Lung (tissue), 12 donors: ENCODE results near the gene AKAP10. TPM values are rescaled to one million over a fixed set of nuclear protein-coding genes. Genes with fewer than 3 reads are reported as not detected.

Experiments used
- ATAC-seq: fragments of 200-7000 bp; cut with Tn5 transposase; one replicate; pipeline ENCODE4 v1.9.1; 2020; ENCODE audit warnings: moderate number of reproducible peaks; ENCODE audit not compliant: insufficient read depth, low FRiP score
- DNase-seq, 3 donors: peaks; one replicate each; pipeline ENCODE4 v3.0.0-alpha.2; 2013 to 2017
- H3K27ac ChIP-seq, 2 donors: one replicate each; pipeline ENCODE4 v1.5.1; 2013; ENCODE audit warnings: mild to moderate bottlenecking in 2 of 2, moderate library complexity in 2 of 2, control low read depth in 1 of 2, inconsistent platforms in 1 of 2, low read depth in 1 of 2, low read length in 1 of 2
- H3K27me3 ChIP-seq, 3 donors: one replicate each; pipeline ENCODE4 v1.5.1; 2013; ENCODE audit warnings: low read length in 2 of 3; ENCODE audit not compliant: control insufficient read depth in 3 of 3, insufficient read depth in 3 of 3
- H3K36me3 ChIP-seq, 4 donors: one replicate each; pipeline ENCODE4 v1.5.1; 2013; ENCODE audit warnings: low read length in 4 of 4, mild to moderate bottlenecking in 1 of 4, moderate library complexity in 1 of 4; ENCODE audit not compliant: control insufficient read depth in 4 of 4, insufficient read depth in 4 of 4
- H3K4me1 ChIP-seq, 5 donors: one replicate each; pipeline ENCODE4 v1.5.1; 2013; ENCODE audit warnings: low read length in 5 of 5, mild to moderate bottlenecking in 2 of 5, moderate library complexity in 1 of 5; ENCODE audit not compliant: control insufficient read depth in 5 of 5, insufficient read depth in 5 of 5
- H3K4me3 ChIP-seq: one replicate; pipeline ENCODE4 v1.5.1; 2013; ENCODE audit warnings: mild to moderate bottlenecking, control low read depth, moderate library complexity
- H3K9ac ChIP-seq, 2 donors: one replicate each; pipeline ENCODE4 v1.5.1; 2013; ENCODE audit warnings: low read length in 2 of 2, control low read depth in 1 of 2; ENCODE audit not compliant: insufficient read depth in 1 of 2
- H3K9me3 ChIP-seq, 4 donors: one replicate each; pipeline ENCODE4 v1.5.1; 2013; ENCODE audit warnings: low read length in 3 of 4, mild to moderate bottlenecking in 1 of 4, moderate library complexity in 1 of 4; ENCODE audit not compliant: control insufficient read depth in 4 of 4, insufficient read depth in 3 of 4
- WGBS, 2 donors: extraction: QIAGEN DNeasy Blood & Tissue Kit; methylation state at CpG; one replicate each; pipeline ENCODE4 v1.1.7; 2013; 5-methylcytosine and 5-hydroxymethylcytosine counted together
- polyA plus RNA-seq, 2 donors: library from polyadenylated mRNA; stranded (reverse); fragments of 200-250 nt; gene quantifications; one replicate each; pipeline ENCODE4 v1.2.1, GENCODE V29; 2013
- total RNA-seq, 2 donors: library from RNA; depleted of rRNA in 1 of 2; stranded (reverse); fragments of >200 nt in 1 of 2; gene quantifications; one replicate each; pipeline ENCODE4 v1.2.1, GENCODE V29; 2014 to 2021
- TF ChIP-seq, protein P1 (sequence below): IDR thresholded peaks from 2 replicates; pipeline ENCODE4 v1.5.1; 2012; ENCODE audit warnings: mild to moderate bottlenecking; ENCODE audit errors: control extremely low read depth, extremely low read depth
- donor health status: control.
- donor health status: control.
- donor health status: Bipolar disorder and iron deficiency.
- donor health status: healthy.
- donor health status: DM: yes; HTN: yes; CAD: no.

The AKAP10 gene
- total and polyA plus RNA-seq, 4 donors, result 5.8 to 49.8 (median 24.9) TPM

DNA sequence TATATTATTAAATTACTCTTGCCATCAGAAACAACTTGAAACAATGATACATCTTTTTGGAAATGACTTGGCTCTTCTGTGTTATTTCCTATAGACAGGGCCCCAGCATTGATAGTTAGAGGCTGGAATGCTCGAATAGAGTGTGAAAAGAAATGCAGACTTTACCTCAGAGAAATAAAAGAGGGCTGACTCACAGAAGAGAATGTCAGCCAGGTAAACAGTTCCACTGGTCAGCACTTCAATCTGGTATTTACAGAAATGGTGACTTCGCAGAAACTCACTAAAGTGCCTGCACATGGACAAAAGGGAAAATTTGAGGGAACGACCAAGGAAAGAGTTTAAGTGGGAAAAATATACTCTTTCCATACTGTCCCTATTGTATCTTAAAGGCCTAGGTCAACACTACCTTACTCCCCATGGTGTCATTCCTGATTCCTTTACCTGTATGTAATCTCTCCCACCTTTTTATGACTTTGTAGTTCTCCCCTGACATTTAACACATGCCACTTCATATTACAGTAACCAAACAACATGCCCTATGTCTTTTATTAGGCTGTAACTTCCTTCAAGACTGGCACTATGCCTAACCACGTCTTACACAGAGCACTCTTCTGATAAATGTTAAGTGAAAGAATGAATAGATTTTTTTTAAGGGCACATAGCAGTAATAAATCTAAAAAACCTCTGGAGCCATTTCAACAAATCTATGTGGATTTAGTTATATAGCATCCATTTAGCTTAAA lies 36.7 kb downstream of the AKAP10 start:
- Histone ChIP-seq H3K27ac (no peak overlapping the region), H3K4me1 (peaks cover 0 to 5% (median 0%) of the 10 kb centered on the region in 5 donors)
- peak in 2 of 3 donors; percentile 39 to 61 for DNase-seq

DNA sequence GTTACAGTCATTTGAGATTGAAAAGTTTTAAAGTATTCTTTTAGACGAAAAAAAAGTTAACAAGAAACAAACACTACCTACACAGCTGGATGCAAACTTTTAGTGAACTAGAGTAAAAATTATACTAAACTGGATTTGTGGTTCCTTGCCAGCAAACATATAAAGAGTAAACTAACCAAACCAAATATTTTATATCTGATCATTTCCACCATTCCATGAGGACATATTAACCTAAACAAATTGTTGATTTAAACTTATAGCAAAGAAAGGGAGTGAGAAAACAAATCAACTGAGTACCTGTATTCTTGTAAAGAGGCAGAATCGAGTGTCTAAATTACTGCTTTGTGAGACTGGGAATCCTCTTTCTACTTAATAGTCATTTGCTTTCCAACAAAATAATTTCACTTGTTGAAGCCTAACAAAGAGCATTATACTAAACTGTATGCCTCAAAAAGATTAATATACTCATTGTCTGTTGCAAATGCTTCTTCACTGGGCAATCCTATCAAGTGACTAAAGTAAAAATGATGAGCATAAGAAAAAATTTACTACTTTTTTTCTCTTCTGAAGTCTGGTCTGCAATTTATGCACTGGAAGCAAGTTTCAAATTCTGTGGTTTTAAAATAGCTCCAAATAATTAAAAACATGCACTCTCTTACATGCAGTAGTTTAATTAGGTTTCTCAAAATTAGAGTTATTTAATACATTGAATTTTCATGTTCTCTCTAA lies 37.5 kb downstream of the AKAP10 start:
- Histone ChIP-seq H3K27me3 (no peaks in the 10 kb centered on the region), H3K4me1 (peaks cover 0 to 5% (median 0%) of the 10 kb centered on the region in 5 donors), H3K27ac (no peak overlapping the region), H3K4me3 (no peak overlapping the region), H3K9me3 (no peaks in the 10 kb centered on the region), H3K9ac (no peak overlapping the region), H3K36me3 (peaks cover 9 to 27% (median 15%) of the 10 kb centered on the region in 4 donors)
- ATAC-seq, result no peak
- WGBS, 2 donors, result 86 to 95% methylated on average over 2 of the region's 2 CpGs
- DNase-seq, result no peak
- TF ChIP-seq, protein P1, sequence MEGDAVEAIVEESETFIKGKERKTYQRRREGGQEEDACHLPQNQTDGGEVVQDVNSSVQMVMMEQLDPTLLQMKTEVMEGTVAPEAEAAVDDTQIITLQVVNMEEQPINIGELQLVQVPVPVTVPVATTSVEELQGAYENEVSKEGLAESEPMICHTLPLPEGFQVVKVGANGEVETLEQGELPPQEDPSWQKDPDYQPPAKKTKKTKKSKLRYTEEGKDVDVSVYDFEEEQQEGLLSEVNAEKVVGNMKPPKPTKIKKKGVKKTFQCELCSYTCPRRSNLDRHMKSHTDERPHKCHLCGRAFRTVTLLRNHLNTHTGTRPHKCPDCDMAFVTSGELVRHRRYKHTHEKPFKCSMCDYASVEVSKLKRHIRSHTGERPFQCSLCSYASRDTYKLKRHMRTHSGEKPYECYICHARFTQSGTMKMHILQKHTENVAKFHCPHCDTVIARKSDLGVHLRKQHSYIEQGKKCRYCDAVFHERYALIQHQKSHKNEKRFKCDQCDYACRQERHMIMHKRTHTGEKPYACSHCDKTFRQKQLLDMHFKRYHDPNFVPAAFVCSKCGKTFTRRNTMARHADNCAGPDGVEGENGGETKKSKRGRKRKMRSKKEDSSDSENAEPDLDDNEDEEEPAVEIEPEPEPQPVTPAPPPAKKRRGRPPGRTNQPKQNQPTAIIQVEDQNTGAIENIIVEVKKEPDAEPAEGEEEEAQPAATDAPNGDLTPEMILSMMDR, result no peak

More for the DNA sequence above, 36.7 kb downstream of the AKAP10 start:
- WGBS, 2 donors, result 51 to 72% methylated on average over 4 of the region's 4 CpGs
- TF ChIP-seq, protein P1, result no peak
- no peaks in the 10 kb centered on the region for H3K9me3 ChIP-seq
- peak; percentile 67 for ATAC-seq
- no peak overlapping the region for H3K9ac ChIP-seq
- no peaks in the 10 kb centered on the region for H3K27me3 ChIP-seq
- peaks cover 11 to 29% (median 15%) of the 10 kb centered on the region in 4 donors for H3K36me3 ChIP-seq
- no peak overlapping the region for H3K4me3 ChIP-seq

DNA sequence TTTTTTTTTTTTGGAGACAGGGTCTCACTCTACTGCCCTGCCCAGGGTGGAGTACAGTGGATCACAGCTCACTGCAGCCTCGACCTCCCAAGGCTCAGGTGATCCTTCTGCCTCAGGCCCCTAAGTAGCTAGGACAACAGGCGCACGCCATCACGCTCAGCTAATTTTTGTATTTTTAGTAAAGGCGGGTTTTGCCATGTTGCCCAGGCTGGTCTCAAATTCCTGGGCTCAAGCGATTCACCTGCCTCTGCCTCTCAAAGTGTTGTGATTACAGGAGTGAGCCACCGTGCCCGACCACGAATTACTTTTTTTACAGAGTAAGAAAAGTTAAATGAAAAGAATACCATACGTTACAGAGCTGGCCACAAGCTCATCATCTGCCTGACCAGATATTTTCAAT lies 38.9 kb downstream of the AKAP10 start:
- DNase-seq (no peak), ATAC-seq (no peak)
- no peaks in the 10 kb centered on the region for H3K27me3 ChIP-seq
- no peak overlapping the region for H3K27ac ChIP-seq
- peaks cover 11 to 34% (median 22%) of the 10 kb centered on the region in 4 donors for H3K36me3 ChIP-seq
- TF ChIP-seq, protein P1, result no peak
- no peak overlapping the region for H3K4me3 ChIP-seq
- H3K4me1 ChIP-seq, result peaks cover 0 to 5% (median 0%) of the 10 kb centered on the region in 5 donors
- H3K9ac ChIP-seq, result no peak overlapping the region
- H3K9me3 ChIP-seq, result no peaks in the 10 kb centered on the region
- 98% methylated on average over 10 of the region's 10 CpGs for WGBS, 2 donors
